SH-SY5Y (cell line): ENCODE measurements around the gene IGF1.

ENCODE experiments used
- GATA2 ChIP-seq: IDR thresholded peaks from 2 replicates; pipeline ENCODE4 v1.6.1; 2011; ENCODE audit warnings: mild to moderate bottlenecking, low read depth, low read length
- GATA3 ChIP-seq: IDR thresholded peaks from 2 replicates; pipeline ENCODE4 v1.6.1; 2011; ENCODE audit warnings: low read depth, mild to moderate bottlenecking, low read length, moderate library complexity

DNA sequence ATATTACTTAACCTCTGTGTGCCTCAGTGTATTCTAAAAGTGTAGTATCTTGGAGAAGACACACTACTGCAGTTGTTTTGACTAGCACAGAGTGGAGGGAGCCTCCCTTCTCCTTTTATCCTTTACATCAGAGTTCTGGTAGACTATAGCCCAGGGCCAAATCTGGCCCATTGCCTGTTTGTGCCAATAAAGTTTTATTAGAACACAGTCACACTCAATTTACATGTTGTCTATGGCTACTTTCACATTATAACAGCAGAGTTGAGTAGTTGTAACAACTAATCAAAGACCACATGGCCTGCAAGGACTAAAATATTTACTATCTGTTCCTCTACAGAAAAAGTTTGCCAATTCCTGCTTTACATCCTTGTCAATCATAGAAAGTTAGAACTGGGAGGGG lies 27.7 kb upstream of the IGF1 start:
- TF ChIP-seq GATA2, result no peak
- TF ChIP-seq GATA3, result no peak
